IMR-90 (cell line): ENCODE data around the gene SEH1L. TPM values are rescaled to one million over a fixed set of nuclear protein-coding genes. Genes with fewer than 3 reads are reported as not detected.
A peak's percentile ranks its signal among the peaks of the same experiment; 100 is the strongest.

Source experiments
- ATAC-seq: fragments of 200-7000 bp; cut with Tn5 transposase; 2 replicates; pipeline ENCODE4 v1.9.1; 2020; ENCODE audit warnings: low read depth, mild to moderate bottlenecking, moderate library complexity
- BruUV-seq: library from RNA; stranded (reverse); fragments of 400-500 nt; replicated peaks from 2 replicates; lab custom pipeline; 2021; lab: Mats Ljungman, UMichigan
- CTCF ChIA-PET: fragments of 300-600 bp; formaldehyde crosslinking; extraction: SDS; loops from one replicate; lab custom pipeline; 2021; ENCODE audit warnings: antibody characterized with exemption; lab: Yijun Ruan, JAX
- POLR2A ChIA-PET: fragments of 300-600 bp; sonication (Branson Sonifier 250); formaldehyde crosslinking; loops from one replicate; lab custom pipeline; 2022; ENCODE audit warnings: antibody characterized with exemption; ENCODE audit not compliant: unreplicated experiment; lab: Charles Lee
- DNase-seq: peaks from one replicate; pipeline ENCODE4 v3.0.0; 2013
- H2AFZ ChIP-seq: replicated peaks from 2 replicates; pipeline ENCODE3; 2013; ENCODE audit warnings: low read length, mild to moderate bottlenecking; ENCODE audit not compliant: poor library complexity
- H2AK5ac ChIP-seq: 2 replicates; pipeline ENCODE4 v1.6.1; 2013; ENCODE audit warnings: low read depth, low read length, inconsistent platforms
- H2AK9ac ChIP-seq: replicated peaks from 2 replicates; pipeline ENCODE3; 2013; ENCODE audit warnings: mild to moderate bottlenecking, low read depth, low read length, moderate library complexity; ENCODE audit not compliant: poor library complexity
- H2BK120ac ChIP-seq: 2 replicates; pipeline ENCODE4 v1.6.1; 2013; ENCODE audit warnings: low read depth, low read length, inconsistent platforms
- H2BK15ac ChIP-seq: 3 replicates; pipeline ENCODE4 v1.6.1; 2013; ENCODE audit warnings: low read depth, low read length, inconsistent platforms
- H2BK20ac ChIP-seq: 2 replicates; pipeline ENCODE4 v1.6.1; 2013; ENCODE audit warnings: low read depth, mild to moderate bottlenecking, inconsistent platforms, low read length, moderate library complexity
- H2BK5ac ChIP-seq: 2 replicates; pipeline ENCODE4 v1.6.1; 2013; ENCODE audit warnings: mild to moderate bottlenecking, low read depth, low read length, inconsistent platforms; ENCODE audit not compliant: poor library complexity, severe bottlenecking
- H3K14ac ChIP-seq: replicated peaks from 2 replicates; pipeline ENCODE4 v1.6.1; 2013; ENCODE audit warnings: low read depth, low read length, inconsistent platforms
- H3K18ac ChIP-seq: 2 replicates; pipeline ENCODE4 v1.6.1; 2013; ENCODE audit warnings: low read depth, low read length, control low read depth
- H3K23ac ChIP-seq: 2 replicates; pipeline ENCODE4 v1.6.1; 2013; ENCODE audit warnings: low read depth, low read length, inconsistent platforms
- H3K27ac ChIP-seq: 2 replicates; pipeline ENCODE4 v1.5.1; 2013; ENCODE audit warnings: mild to moderate bottlenecking, control low read depth, low read length; ENCODE audit not compliant: insufficient read depth
- H3K27me3 ChIP-seq: 2 replicates; pipeline ENCODE4 v1.6.1; 2013; ENCODE audit warnings: low read length; ENCODE audit not compliant: control insufficient read depth, insufficient read depth
- H3K36me3 ChIP-seq: 2 replicates; pipeline ENCODE4 v1.6.1; 2013; ENCODE audit warnings: low read length, mixed read lengths; ENCODE audit not compliant: control insufficient read depth, insufficient read depth
- H3K4ac ChIP-seq: 2 replicates; pipeline ENCODE4 v1.6.1; 2013; ENCODE audit warnings: low read depth, low read length, inconsistent platforms
- H3K4me1 ChIP-seq: 2 replicates; pipeline ENCODE4 v1.6.1; 2013; ENCODE audit warnings: low read length, mixed read lengths; ENCODE audit not compliant: control insufficient read depth, insufficient read depth
- H3K4me2 ChIP-seq: 2 replicates; pipeline ENCODE4 v1.6.1; 2013; ENCODE audit warnings: low read depth, mild to moderate bottlenecking, control low read depth, low read length, moderate library complexity
- H3K4me3 ChIP-seq: 2 replicates; pipeline ENCODE4 v1.5.1; 2013; ENCODE audit warnings: low read depth, mild to moderate bottlenecking, control low read depth, low read length, moderate library complexity; ENCODE audit not compliant: insufficient read depth
- H3K56ac ChIP-seq: 2 replicates; pipeline ENCODE4 v1.6.1; 2013; ENCODE audit warnings: low read length, inconsistent platforms; ENCODE audit not compliant: insufficient read depth; ENCODE audit errors: extremely low read depth
- H3K79me1 ChIP-seq, 2 experiments: 2 replicates each; pipeline ENCODE4 v1.6.1; 2013; ENCODE audit warnings: low read length in 2 of 2, inconsistent platforms in 1 of 2, low read depth in 1 of 2
- H3K9ac ChIP-seq: 2 replicates; pipeline ENCODE4 v1.6.1; 2013; ENCODE audit warnings: low read depth, low read length, control low read depth
- H3K9me1 ChIP-seq: 2 replicates; pipeline ENCODE4 v1.6.1; 2013; ENCODE audit warnings: low read length, inconsistent platforms; ENCODE audit not compliant: insufficient read depth
- H3K9me3 ChIP-seq: 2 replicates; pipeline ENCODE4 v1.6.1; 2013; ENCODE audit warnings: low read length; ENCODE audit not compliant: control insufficient read depth, insufficient read depth
- H4K20me1 ChIP-seq: 2 replicates; pipeline ENCODE4 v1.6.1; 2013; ENCODE audit warnings: low read length, inconsistent platforms; ENCODE audit not compliant: insufficient read depth
- H4K5ac ChIP-seq: 2 replicates; pipeline ENCODE4 v1.6.1; 2013; ENCODE audit warnings: mild to moderate bottlenecking, low read depth, low read length, control low read depth
- H4K8ac ChIP-seq, 2 experiments: 2 replicates each; pipeline ENCODE4 v1.6.1; 2013; ENCODE audit warnings: low read depth in 2 of 2, low read length in 2 of 2, control low read depth in 1 of 2, inconsistent platforms in 1 of 2
- H4K91ac ChIP-seq: 2 replicates; pipeline ENCODE4 v1.6.1; 2013; ENCODE audit warnings: low read depth, low read length, inconsistent platforms; ENCODE audit not compliant: insufficient read depth
- CEBPB ChIP-seq: IDR thresholded peaks from 2 replicates; pipeline ENCODE4 v1.6.1; 2012; ENCODE audit warnings: low read depth, low read length, improper control_type of control experiment
- FOS ChIP-seq: fragments of 150-350 bp; IDR thresholded peaks from 2 replicates; pipeline ENCODE4 v1.6.1; 2016; ENCODE audit warnings: low read depth, low read length
- SMC3 ChIP-seq: fragments of 150-350 bp; IDR thresholded peaks from 2 replicates; pipeline ENCODE4 v1.6.1; 2016; ENCODE audit warnings: low read depth, mild to moderate bottlenecking, antibody characterized with exemption, low read length, moderate library complexity
- WGBS, 2 experiments: methylation state at CpG; one replicate each; pipeline versions ENCODE4 v1.1.5 to v1.1.7; 2013; ENCODE audit warnings: missing lambda C conversion rate in 2 of 2; ENCODE audit not compliant: insufficient read length in 1 of 2; ENCODE audit errors: extremely low coverage in 2 of 2; 5-methylcytosine and 5-hydroxymethylcytosine counted together
- dilution Hi-C: fragments of 300-500 bp; cut with HindIII; formaldehyde crosslinking; loops from one replicate; pipeline ENCODE4 v1.14.3; 2018; ENCODE audit warnings: low sequenced_read_pairs; ENCODE audit not compliant: unreplicated experiment
- in situ Hi-C: fragments of 300-500 bp; cut with MboI; formaldehyde crosslinking; loops from 3 replicates; pipeline ENCODE4 v1.14.3; 2019; ENCODE audit warnings: low sequenced_read_pairs, inconsistent platforms, mixed read lengths
- intact Hi-C: fragments of 100-400 bp; cut with micrococcal nuclease; formaldehyde crosslinking; loops from 2 replicates; pipeline ENCODE4 v1.10.0; 2022
- polyA plus RNA-seq, 3 experiments: library from polyadenylated mRNA; depleted of rRNA; stranded (reverse); fragments of >200 nt; gene quantifications; 2 replicates each; pipeline ENCODE4 v1.2.3, GENCODE V29; 2012; ENCODE audit warnings: low replicate concordance in 1 of 3
- total RNA-seq: library from RNA; depleted of rRNA; stranded (reverse); fragments of >200 nt; gene quantifications from 2 replicates; pipeline ENCODE4 v1.2.3, GENCODE V29; 2012; rRNA removed

Gene SEH1L
- total and polyA plus RNA-seq, 2 of the 4 experiments (the other 2 are of a cell fraction) = 27.6 to 45.5 TPM

DNA sequence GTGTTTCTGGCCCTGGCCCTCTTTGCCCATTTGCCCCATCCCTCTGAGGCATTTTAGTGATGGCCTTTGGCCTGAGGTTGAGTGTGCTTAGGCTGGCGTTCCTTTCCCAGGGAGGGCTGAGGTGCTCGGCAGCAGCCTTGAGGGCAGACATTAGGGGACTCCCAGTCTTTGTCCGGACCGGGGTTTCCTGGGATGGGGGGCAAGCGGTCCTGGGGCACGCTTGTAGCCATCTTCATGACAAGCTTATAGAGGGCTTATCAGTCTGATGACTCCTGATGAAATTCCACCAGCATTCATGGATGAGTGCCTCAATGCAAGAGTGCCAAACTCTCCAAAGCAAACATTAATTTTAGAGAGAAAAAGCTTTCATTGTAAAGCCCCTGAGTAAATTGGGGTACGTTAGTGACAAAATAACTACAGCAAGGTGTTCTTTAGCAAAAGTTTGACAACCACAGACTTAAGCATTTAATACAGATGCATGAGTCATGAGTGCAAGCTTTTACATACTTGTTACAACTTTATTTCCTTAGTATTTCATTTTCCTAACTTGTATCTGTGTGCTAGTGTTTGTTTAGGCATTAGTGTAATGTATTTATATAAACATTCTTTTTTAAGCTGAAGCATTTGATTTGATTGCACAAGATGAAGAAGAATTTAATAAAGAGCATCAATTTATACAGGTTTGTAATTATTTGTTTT is 89.0 kb downstream of the SEH1L start:
- Histone ChIP-seq H3K9me1 (peaks cover 18% of the 10 kb centered on the region), H3K9ac (no peak overlapping the region), H2BK120ac (no peak overlapping the region), H4K5ac (no peak overlapping the region), H2AFZ (no peak overlapping the region), H3K79me1 (peaks cover 26 to 39% of the 10 kb centered on the region in 2 experiments), H3K27ac (peak overlapping the region; percentile 42; the same call in 1 of the 2 replicates), H2BK5ac (peak overlapping the region; percentile 11), H3K18ac (no peak overlapping the region; the same call in 1 of the 2 replicates), H3K4me1 (peaks cover 15% of the 10 kb centered on the region), H3K14ac (no peak overlapping the region), H3K27me3 (no peaks in the 10 kb centered on the region), H3K4me3 (no peak overlapping the region), H3K4me2 (no peak overlapping the region), H3K4ac (no peak overlapping the region; the same call in 1 of the 2 replicates), H4K20me1 (no peaks in the 10 kb centered on the region), H2BK20ac (no peak overlapping the region), H2AK5ac (no peak overlapping the region), H3K23ac (no peak overlapping the region), H2AK9ac (peak overlapping the region; percentile 39), H2BK15ac (no peak overlapping the region), H4K91ac (no peak overlapping the region), H4K8ac (no peak overlapping the region), H3K56ac (no peak overlapping the region), H3K36me3 (peaks cover 7% of the 10 kb centered on the region; the same call in 1 of the 2 replicates), H3K9me3 (no peaks in the 10 kb centered on the region)
- dilution Hi-C loops (no loop called here), intact Hi-C loops (no loop called here), in situ Hi-C loops (no loop called here)
- ChIA-PET POLR2A (no interaction called here), CTCF (no interaction called here)
- DNase-seq = peak; percentile 69
- ATAC-seq = peak; percentile 83
- WGBS, 2 experiments = no CpG with 5 or more reads among the region's 7 CpGs
- BruUV-seq = no TSS peak
- TF ChIP-seq CEBPB = peak; percentile 62; the same call in 1 of the 2 replicates
- TF ChIP-seq SMC3 = no peak
- TF ChIP-seq FOS = peak; percentile 47; the same call in 1 of the 2 replicates

Other genes starting within 250 kb of the SEH1L start
- gene CEP76, start 245.3 kb upstream of the SEH1L start, total RNA-seq = 8.1 and 8.3 TPM in 2 replicates
- 4.8 and 5.1 TPM in 2 replicates for gene CEP76, start 245.3 kb upstream of the SEH1L start, polyA plus RNA-seq (2012; rRNA removed)
- 59.5 and 60.8 TPM in 2 replicates for gene PSMG2, start 245.0 kb upstream of the SEH1L start, total RNA-seq
- 30.4 and 34.4 TPM in 2 replicates for gene PSMG2, start 245.0 kb upstream of the SEH1L start, polyA plus RNA-seq (2012; rRNA removed)
- 30.6 and 36.9 TPM in 2 replicates for gene PTPN2, start 63.8 kb upstream of the SEH1L start, total RNA-seq
- gene PTPN2, start 63.8 kb upstream of the SEH1L start, polyA plus RNA-seq (2012; rRNA removed) = 10.9 and 13.2 TPM in 2 replicates
- gene CEP192, start 43.4 kb downstream of the SEH1L start, total RNA-seq = 29.0 and 34.2 TPM in 2 replicates
- gene CEP192, start 43.4 kb downstream of the SEH1L start, polyA plus RNA-seq (2012; rRNA removed) = 12.9 and 17.2 TPM in 2 replicates